ENCODE results near the gene MICB.

MICB gene

GRCh38 chr6:31528821-31529328 lies 30.9 kb downstream of the MICB start, which contains the start of gene MCCD1:
MCCD1 (plus strand) TSS chr6:31528962; CDS start chr6:31529015, 53 bp downstream.
- no peak within 1 kb of the TSS for H3K4me3 ChIP-seq (ENCODE audit: control insufficient read depth, low read depth, low read length)
- no peak for TF ChIP-seq CTCF (conservative IDR thresholded peaks at IDR 0.05; ENCODE audit: control insufficient read depth, insufficient read depth, low read depth, low read length)
- no peak for DNase-seq (ENCODE audit: low read depth)

- no peak for DNase-seq (ENCODE audit: low read depth)
- no peak for TF ChIP-seq CTCF (conservative IDR thresholded peaks at IDR 0.05; ENCODE audit: control insufficient read depth, insufficient read depth, low read depth, low read length)
These were observed 31.6 kb downstream of the MICB start for GRCh38 chr6:31529329-31530150.

GRCh38 chr6:31530659-31531058 lies 32.7 kb downstream of the MICB start:
- DNase-seq (ENCODE audit: low read depth), result no peak
- H3K4me3 ChIP-seq (ENCODE audit: control insufficient read depth, low read depth, low read length), result no peak overlapping the region
- TF ChIP-seq CTCF (conservative IDR thresholded peaks at IDR 0.05; ENCODE audit: control insufficient read depth, insufficient read depth, low read depth, low read length), result peak; percentile 8

More at GRCh38 chr6:31529329-31530150, 31.6 kb downstream of the MICB start:
- H3K4me3 ChIP-seq (ENCODE audit: control insufficient read depth, low read depth, low read length), result no peak overlapping the region

GRCh38 chr6:31531162-31531561 lies 33.2 kb downstream of the MICB start:
- no peak for DNase-seq (ENCODE audit: low read depth)
- H3K4me3 ChIP-seq (ENCODE audit: control insufficient read depth, low read depth, low read length), result no peak overlapping the region
- no peak for TF ChIP-seq CTCF (conservative IDR thresholded peaks at IDR 0.05; ENCODE audit: control insufficient read depth, insufficient read depth, low read depth, low read length)

GRCh38 chr6:31531771-31532643 lies 34.1 kb downstream of the MICB start:
- no peak for TF ChIP-seq CTCF (conservative IDR thresholded peaks at IDR 0.05; ENCODE audit: control insufficient read depth, insufficient read depth, low read depth, low read length)
- no peak for DNase-seq (ENCODE audit: low read depth)
- H3K4me3 ChIP-seq (ENCODE audit: control insufficient read depth, low read depth, low read length), result no peak overlapping the region

GRCh38 chr6:31532644-31533454 lies 34.9 kb downstream of the MICB start:
- H3K4me3 ChIP-seq (ENCODE audit: control insufficient read depth, low read depth, low read length), result no peak overlapping the region
- TF ChIP-seq CTCF (conservative IDR thresholded peaks at IDR 0.05; ENCODE audit: control insufficient read depth, insufficient read depth, low read depth, low read length), result no peak
- DNase-seq (ENCODE audit: low read depth), result no peak
